NCI-H187 (cell line): Measurements from ENCODE around the gene PRSS22.

Source experiments
- DNase-seq, 2 experiments: peaks; one replicate each; lab custom pipeline; 2025; lab: John Stamatoyannopoulos, UW

The PRSS22 gene

DNA sequence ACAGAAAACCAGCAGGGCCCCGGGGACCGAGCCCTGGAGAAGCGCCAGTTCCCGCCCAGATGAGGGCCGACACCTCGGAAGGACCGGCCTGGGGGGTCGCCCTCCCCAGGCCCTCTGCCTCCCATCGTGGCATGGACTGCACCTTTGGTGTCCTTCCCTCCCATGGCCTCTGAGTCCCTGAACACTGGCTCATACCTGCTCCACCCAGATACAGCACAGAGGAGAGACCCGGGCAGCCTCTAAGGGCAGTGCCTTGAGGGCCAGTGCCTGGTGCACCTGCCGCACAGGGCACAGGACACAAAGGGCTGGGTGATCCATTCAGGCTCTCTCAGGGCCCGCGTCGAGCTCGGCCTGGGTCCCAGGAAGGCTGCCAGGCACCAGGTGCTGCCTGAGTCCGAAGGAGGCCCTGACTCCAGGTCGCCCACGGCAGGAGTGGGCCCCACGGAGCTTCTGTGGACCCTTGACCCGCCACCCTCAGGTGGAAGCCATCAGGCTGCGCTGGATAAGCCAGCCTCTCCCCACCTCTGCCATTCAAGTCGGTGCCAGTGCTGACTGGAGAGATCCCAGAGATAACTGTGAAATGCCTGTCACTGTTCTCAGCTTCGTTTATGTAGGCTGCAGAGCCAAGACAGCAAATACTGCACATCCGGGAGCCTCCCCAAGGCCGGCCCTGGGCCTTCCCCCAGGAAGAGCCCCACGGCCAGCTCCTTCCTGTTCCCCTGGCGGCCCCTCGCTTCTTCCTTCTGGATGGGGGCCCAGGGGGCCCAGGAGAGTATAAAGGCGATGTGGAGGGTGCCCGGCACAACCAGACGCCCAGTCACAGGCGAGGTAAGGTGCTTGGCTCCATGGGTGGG lies 28.2 kb downstream of the PRSS22 start, which contains the start of gene ZG16B:
Gene ZG16B, plus strand, starts transcription at position 803 of the 854 bp plus-strand sequence. CDS start 139 bp downstream, outside the sequence.
- no peak for DNase-seq

DNA sequence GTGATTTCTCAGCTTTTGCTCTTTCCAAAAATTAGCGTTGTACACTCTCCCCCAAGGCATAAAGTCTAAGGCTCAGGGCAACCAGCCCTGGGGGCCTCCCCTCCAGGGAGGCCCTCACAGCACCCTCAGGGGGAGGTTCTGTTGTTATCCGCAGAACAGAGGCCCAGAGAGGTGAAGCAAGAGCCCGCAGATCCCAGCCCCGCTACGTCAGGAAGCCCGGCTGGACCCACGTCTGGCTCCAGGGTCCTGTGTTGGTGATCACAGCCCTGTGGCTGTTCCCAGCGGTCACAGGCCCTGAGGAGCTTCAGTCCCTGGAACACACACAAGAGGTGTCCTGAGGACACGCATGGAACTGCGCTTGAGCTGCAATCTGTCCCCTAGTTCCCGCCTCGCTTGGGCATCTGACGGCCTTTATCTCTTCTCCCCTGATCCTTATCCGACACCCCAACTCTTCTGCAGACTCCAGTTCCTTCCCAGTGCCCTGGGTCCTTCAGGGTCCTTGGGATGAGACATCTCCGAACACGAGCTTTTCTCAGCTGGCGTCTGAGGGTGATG lies 29.0 kb downstream of the PRSS22 start:
- DNase-seq: no peak

DNA sequence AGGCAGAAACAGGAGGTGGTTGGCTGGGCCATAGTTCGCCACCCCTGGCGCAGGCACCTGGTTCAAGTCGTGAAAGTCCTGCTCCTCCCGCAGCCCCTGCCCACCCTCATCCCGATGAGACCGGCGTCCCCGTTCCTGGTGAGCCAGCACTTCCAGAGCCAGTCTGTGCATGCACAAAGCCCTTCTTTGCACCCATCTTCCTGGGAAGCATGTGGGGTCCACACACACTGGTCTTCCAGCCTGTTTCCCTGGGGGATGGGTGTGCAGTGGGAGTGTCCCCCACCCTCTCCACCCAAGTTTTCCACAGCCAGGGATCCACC lies 29.5 kb downstream of the PRSS22 start:
- DNase-seq: no peak

DNA sequence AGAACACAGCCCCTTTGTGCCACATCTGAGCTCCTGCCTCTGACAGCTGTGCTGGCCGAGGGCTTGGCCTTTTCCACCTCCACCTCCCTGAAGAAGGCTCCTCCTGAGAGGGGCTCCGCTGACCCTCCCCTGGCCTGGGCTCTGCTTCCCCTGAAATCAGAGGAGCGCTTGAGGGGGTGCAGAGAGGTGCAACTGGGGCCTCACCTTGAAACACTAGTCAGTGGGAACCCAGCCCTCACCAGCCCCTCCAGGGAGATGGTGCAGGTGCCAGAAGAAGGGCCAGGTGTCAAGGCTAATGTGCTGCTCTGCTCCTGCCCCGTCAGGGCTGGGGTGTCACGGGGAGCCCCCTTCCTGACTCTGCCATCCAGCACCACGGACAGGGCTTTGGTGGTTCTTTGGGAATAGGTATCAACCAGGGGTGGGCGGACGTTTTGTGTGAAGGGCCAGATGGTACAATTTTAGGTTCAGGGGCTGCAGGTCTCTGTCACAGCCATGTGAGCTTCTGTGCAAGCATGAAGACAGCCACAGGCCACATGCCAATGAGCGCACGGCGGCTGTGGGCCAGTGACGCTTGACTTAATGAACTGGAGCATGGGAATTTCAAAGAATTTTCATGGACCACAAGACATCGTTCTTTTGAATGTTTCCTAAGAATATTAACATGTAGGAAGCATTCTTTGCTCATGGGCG lies 30.0 kb downstream of the PRSS22 start:
- no peak for DNase-seq

DNA sequence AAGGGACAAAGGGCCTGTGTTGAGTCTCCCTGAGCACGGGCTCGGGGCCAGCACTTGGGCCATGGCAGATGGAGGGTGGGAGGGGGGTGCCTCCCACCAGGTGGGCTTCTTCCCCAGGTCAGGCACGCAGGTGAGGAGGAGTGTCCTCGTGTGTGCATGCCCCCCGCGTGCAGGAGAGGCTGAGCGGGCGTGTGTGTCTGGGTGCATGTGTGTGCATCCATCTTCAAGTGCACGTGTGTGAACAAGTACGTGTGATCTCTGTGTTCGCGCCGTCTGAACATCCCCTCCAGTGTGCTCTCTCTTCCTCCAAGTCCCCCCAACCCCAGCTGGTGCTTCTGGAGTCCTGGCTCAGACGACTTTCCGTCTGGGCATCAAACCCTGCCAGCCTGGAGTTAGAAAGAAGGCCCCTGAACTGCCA lies 30.6 kb downstream of the PRSS22 start:
- DNase-seq: no peak

DNA sequence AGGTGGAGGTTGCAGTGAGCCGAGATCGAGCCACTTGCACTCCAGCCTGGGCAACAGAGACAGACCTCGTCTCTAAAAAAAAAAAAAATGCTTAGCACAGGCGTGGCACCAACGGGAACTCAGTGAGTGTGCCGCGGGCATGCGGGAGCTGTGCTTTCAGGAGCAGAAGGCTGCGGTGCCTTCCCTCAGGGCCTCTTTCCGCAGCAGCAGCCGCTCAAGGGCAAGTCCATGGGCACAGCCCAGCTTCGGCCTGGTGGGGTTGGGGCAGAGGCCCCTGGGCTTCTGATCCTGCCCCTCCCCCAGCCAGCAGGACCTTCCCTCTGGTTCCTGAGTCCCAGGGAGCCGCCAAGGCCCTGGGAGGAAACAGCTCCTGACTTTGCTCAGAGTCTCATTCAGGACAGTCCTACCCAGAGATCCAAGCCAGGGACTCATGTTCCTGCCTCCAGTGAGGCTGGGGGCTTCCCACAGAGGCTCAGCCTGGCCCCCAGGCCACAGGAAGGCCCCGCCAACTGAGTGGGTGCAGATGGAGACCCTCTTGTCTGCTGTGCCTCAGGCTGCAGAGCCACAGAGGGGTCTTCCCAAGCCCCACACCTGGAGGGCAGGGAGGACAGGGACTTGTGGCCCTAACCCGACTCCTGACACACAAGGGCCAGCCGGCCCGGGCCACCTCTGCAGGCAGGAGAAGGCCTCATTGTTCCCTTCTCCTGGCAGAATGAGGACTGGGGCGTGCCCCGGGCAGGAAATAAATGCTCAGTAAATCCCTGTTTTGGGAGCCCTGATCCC lies 31.2 kb downstream of the PRSS22 start:
- no peak for DNase-seq

DNA sequence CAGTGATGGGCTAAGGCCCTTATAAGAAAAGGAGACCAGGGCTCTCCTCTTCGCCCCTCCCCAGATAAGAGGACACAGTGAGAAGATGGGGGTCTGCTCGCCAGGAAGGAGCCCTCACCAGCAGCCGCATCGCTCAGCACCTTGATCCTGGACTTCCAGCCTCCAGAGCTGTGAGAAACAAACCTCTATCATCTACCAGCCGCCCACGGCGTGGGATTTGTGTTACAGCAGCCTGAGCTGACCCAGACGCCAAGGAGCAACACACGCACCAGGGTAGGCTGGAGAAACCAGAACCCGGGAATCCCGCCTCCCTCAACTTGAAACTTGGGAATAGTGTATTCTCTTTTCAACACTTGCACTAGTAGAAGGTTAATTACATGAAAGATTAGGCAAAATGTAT lies 32.1 kb downstream of the PRSS22 start:
- no peak for DNase-seq

DNA sequence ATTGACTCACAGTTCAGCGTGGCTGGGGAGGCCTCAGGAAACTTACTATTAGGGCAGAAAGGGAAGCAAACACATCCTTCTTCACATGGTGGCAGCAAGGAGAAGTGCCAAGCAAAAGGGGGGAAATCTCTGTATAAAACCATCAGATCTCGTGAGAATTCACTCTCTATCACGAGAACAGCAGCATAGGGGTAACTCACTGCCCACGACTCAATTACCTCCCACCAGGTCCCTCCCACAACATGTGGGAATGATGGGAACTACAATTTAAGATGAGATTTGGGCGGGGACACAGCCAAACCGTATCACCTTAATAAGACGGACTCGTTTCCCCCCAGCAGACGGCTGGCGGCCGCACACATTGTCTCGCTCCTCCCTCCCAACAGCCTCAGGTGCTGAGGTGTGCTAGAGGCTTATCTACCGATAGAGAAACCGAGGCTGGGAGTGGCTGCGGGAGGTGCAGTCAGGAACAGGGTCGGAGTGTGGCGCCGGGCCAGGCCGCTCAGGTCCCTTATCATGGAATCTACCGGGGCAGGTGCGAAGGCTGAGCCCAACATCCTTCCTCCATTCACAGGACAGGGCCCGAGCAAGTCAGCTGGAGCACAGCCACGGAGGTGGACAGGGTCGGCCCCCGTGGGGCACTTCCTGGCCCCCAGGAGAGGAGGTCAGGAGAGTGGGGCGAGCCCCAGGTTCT lies 32.8 kb downstream of the PRSS22 start:
- no peak for DNase-seq

DNA sequence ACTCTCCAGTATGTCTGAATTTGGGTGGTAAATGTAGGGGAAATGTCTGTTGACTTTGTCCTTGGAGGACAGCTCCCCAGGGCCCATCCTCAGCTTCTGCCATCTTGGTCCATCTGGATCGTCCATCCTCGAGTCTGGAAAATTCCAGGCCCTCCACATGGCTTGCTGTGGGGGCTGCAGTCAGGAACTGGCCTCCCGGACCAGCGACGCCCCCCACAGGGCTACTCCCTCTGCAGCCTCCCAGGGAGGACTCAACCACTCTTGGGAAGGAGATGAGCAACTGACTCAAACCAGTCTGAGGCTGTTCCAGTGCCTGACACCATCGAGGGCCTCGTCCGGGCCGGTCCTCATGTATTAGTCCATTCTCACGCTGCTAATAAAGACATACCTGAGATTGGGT lies 33.3 kb downstream of the PRSS22 start:
- no peak for DNase-seq

DNA sequence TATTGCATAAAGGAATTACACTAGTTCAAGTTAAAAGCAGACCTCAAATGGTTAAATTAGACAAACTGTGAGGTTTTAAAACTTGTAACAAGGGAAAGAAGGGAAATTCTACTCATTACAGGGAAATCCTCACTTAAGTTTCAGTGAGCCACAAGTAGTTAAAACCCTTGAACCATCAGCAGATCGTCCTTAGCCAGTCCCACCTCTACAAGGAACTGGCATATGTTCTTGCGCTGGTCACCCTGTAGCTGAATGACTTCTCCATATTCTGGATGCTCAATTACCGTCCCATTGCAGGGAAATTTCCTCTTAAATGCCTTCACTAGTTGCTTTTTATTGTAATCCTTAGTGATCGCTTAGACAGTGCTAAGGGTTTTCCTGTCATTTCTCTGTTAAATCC lies 35.5 kb downstream of the PRSS22 start:
- DNase-seq: no peak

DNA sequence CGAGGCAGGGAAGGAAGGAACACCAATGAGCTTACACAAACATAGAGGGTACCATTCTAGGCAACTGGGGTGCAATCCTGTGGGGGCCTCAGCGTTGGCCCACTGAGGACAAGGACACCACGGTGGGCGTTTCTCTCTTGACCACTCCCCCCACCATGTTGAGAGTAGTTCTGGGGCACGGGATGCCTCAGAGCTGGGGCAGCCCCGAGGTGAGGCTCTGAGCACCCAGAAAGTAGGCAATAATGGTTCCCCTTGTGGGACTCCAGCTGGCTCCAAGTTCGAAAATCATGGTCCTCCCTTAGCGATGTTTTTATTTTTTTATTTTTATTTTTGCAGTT lies 35.8 kb downstream of the PRSS22 start:
- no peak for DNase-seq

DNA sequence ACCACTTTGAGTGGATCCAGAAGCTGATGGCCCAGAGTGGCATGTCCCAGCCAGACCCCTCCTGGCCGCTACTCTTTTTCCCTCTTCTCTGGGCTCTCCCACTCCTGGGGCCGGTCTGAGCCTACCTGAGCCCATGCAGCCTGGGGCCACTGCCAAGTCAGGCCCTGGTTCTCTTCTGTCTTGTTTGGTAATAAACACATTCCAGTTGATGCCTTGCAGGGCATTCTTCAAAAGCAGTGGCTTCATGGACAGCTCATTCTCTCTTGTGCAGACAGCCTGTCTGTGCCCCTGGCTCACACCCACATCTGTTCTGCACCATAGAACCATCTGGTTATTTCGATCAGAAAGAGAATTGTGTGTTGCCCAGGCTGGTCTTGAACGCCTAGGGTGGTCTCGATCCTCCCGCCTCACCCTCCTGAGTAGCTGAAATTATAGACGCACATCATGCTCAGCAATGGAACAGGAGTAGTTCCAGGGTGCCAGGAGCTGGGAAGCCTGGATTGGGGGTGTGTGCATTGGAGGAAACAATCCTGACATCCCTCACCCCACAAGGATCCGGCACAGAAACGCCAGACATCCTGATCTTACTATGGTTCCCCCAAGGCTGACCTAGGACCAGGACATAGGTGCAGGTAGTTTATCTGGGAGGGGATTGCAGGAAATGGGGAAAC lies 36.3 kb downstream of the PRSS22 start:
- DNase-seq: no peak

DNA sequence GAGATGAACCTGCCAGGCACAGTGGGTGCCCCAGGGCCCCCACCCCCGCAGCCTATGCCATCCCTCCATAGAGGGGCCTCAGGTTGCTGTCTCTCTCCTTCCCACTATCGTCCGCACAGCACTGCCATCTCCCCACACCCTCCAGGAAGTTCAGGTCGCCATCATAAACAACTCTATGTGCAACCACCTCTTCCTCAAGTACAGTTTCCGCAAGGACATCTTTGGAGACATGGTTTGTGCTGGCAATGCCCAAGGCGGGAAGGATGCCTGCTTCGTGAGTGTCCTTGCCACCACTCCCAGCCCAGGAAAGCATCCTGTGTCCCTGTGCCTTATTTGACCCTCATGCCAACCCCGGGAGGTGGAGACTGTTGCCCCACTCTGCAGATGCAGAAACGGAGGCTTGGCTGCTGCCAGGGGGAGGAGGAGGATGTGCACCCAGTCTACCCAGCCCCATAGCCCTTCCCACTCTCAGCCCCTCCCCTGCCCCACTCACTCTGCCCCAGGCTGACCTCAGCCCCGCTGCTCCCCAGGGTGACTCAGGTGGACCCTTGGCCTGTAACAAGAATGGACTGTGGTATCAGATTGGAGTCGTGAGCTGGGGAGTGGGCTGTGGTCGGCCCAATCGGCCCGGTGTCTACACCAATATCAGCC lies 37.0 kb downstream of the PRSS22 start:
- no peak for DNase-seq

DNA sequence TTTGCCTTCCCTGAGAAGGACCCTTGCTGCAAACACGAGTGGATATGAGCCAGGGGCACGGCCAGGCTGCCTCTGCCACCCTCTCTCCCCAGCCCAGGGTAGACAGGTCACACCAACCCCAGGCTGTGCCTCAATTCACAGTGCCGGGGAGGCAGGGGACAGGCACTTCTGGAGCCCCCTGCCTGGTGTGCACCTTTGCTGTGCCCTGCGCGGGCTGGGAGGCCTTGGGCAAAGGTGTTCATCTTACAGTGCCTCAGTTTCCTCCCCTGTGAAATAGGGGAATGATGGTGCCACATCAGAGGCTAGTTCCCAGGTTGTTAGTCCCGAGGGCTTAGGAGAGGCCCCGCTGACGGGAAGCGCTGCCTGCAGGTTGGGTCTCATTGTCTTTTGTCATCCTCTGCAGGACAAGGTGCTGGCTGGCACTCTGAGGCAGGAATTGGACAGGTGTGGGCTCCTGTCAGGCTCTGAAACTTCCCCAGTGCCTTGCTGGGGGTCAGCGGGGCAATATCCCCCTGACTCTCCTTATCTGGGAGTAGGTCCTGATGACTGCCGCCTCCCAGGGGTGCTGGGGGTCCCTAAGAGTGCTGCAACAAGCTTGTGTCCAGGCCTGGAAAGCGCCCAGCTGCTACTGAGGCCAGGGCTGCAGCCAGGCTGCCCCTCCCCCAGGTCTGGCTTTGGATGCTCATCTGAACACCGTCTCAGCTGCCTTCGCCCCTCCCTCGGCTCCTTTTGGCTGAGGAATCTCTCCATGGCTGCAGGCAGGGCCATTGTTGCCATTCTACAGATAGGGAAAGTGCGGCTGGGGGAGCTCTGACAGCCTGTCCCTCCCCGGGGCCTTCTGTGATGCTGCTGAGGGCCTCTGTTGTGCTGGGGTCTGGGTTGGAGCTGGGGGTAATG lies 37.8 kb downstream of the PRSS22 start:
- DNase-seq: no peak

DNA sequence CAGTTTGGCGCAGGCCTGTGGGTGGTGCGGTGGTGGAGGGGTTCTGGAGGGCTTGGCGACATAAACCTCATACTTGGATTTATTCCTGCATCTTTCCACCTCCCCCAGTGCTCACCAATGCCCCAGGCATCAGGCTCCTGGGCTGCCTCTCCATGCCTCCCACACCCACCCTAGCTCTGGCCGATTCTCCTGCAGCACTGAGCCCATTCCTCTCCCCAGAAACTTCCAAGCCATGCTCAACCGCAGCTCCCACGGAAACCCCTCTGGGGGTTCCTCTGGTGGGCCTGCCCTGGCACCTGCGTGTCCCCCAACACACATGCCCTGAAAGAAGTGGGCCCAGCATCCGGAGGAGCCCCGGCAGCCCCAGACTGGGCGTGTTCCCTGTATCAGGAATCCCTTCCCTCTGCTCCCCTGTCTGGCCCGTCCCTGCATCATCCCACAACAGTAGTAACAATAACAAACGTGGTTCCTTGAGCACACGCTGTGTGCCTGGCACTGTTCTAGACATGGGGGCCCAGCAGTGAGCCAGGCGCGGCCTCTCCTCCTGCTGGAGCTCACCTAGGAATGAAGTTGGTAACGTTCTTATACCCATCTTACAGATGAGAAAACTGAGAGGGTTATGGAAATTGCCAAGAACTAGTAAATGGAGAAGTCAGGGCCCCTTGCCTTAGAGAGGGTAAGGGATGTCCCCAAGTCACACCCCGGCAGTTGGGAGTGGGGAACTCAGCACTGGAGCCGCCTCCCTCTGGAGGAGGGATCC lies 38.6 kb downstream of the PRSS22 start:
- no peak for DNase-seq

DNA sequence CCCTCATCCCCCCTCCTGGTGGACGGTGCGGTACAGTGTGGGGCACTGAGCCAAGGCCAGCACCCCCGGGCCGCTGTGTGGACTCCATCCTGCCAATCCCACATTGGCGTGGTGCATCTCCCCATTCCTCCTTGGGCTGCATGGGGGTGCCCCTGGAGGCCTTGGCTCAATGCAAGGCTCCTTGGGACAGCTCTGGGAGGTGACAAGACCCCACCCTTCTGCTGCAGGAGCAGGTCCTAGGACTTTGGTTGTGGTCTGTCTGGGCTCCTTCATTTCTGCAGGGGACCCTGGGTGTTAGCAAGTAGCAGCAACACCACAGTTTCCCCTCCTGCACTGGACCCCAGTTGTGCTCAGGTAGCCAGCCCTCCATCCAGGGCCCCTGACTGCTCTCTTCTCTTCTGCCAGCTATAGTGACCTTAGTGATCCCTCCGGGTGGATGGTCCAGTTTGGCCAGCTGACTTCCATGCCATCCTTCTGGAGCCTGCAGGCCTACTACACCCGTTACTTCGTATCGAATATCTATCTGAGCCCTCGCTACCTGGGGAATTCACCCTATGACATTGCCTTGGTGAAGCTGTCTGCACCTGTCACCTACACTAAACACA lies 39.6 kb downstream of the PRSS22 start:
- DNase-seq: no peak

DNA sequence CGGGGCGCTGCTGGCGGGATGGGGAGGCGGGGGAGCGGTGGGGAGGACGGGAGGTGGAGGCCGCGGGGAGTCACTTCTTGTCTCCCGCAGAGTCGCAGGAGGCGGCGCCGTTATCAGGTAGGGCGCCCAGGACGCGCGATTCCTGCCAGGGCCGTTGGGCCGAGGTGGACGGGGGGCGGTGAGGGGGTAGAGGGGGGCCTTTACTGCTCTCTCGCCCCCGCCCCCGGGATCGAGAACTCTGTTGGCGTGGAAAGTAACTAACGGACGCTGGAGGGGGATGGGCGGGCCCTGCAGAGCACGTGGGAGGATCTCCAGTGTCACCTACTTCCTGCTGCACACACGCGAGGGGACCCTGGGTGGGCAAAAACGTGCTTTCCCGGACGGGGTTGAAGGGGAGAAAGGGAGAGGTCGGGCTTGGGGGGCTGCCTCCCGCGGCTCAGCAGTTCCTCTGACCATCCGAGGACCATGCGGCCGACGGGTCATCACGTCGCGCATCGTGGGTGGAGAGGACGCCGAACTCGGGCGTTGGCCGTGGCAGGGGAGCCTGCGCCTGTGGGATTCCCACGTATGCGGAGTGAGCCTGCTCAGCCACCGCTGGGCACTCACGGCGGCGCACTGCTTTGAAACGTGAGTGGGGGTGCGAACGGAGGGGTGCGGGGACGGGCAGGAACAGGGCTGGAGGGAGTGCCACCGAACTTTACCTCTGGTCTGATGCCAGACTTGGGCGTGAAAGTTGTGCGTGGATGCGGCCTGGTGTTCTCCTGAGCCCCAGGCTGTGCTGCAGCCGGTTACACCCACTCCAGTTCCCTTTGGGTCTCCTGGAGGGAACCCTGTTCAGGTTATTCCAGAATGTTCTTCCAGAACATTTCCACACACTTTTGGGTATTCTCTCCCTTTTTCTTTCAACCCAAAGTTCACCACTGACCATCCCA lies 40.4 kb downstream of the PRSS22 start:
- no peak for DNase-seq
